ENCODE results near the gene CDH10. TPM values are rescaled to one million over a fixed set of nuclear protein-coding genes. Genes with fewer than 3 reads are reported as not detected.

The CDH10 gene
- total and polyA plus RNA-seq, 4 donors, result 0.09 TPM; not detected in 3

- DNase-seq (ENCODE audit: low spot score), result no peak
- Histone ChIP-seq H3K27me3 (ENCODE audit: control insufficient read depth in 4 of 4, insufficient read depth in 4 of 4, low read length in 3 of 4) (peaks cover 0 to 10% (median 0%) of the 10 kb centered on the region in 4 donors), H3K36me3 (ENCODE audit: control insufficient read depth in 4 of 4, insufficient read depth in 3 of 4, low read depth in 1 of 4, low read length in 3 of 4) (no peaks in the 10 kb centered on the region), H3K4me3 (ENCODE audit: low read depth in 1 of 3, low read length in 3 of 3) (no peak overlapping the region), H3K27ac (ENCODE audit: low read depth in 1 of 2, low read length in 2 of 2) (no peak overlapping the region), H3K4me1 (ENCODE audit: control insufficient read depth in 4 of 4, insufficient read depth in 4 of 4, low read length in 3 of 4) (peaks cover 0 to 4% (median 0%) of the 10 kb centered on the region in 4 donors), H3K9ac (ENCODE audit: low read depth in 1 of 2, low read length in 2 of 2) (no peak overlapping the region), H3K9me3 (ENCODE audit: control insufficient read depth in 4 of 4, low read length in 3 of 4) (no peaks in the 10 kb centered on the region)
- WGBS, result 45% methylated on average over 5 of the region's 5 CpGs
- TF ChIP-seq, protein P1, sequence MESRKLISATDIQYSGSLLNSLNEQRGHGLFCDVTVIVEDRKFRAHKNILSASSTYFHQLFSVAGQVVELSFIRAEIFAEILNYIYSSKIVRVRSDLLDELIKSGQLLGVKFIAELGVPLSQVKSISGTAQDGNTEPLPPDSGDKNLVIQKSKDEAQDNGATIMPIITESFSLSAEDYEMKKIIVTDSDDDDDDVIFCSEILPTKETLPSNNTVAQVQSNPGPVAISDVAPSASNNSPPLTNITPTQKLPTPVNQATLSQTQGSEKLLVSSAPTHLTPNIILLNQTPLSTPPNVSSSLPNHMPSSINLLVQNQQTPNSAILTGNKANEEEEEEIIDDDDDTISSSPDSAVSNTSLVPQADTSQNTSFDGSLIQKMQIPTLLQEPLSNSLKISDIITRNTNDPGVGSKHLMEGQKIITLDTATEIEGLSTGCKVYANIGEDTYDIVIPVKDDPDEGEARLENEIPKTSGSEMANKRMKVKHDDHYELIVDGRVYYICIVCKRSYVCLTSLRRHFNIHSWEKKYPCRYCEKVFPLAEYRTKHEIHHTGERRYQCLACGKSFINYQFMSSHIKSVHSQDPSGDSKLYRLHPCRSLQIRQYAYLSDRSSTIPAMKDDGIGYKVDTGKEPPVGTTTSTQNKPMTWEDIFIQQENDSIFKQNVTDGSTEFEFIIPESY (IDR thresholded peaks at IDR 0.05), result no peak
- no peak for TF ChIP-seq HNF4G (IDR thresholded peaks at IDR 0.05)
- no peak for TF ChIP-seq EGR1 (IDR thresholded peaks at IDR 0.05; ENCODE audit: low read depth in 2 of 2)
- TF ChIP-seq HNF4A (conservative IDR thresholded peaks at IDR 0.05), result no peak
- TF ChIP-seq JUND (IDR thresholded peaks at IDR 0.05), result no peak
- TF ChIP-seq, protein P2, sequence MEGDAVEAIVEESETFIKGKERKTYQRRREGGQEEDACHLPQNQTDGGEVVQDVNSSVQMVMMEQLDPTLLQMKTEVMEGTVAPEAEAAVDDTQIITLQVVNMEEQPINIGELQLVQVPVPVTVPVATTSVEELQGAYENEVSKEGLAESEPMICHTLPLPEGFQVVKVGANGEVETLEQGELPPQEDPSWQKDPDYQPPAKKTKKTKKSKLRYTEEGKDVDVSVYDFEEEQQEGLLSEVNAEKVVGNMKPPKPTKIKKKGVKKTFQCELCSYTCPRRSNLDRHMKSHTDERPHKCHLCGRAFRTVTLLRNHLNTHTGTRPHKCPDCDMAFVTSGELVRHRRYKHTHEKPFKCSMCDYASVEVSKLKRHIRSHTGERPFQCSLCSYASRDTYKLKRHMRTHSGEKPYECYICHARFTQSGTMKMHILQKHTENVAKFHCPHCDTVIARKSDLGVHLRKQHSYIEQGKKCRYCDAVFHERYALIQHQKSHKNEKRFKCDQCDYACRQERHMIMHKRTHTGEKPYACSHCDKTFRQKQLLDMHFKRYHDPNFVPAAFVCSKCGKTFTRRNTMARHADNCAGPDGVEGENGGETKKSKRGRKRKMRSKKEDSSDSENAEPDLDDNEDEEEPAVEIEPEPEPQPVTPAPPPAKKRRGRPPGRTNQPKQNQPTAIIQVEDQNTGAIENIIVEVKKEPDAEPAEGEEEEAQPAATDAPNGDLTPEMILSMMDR (IDR thresholded peaks at IDR 0.05; ENCODE audit: low read depth, low read length, missing input control), result no peak
- TF ChIP-seq ATF3 (IDR thresholded peaks at IDR 0.05), result no peak
- no peak for TF ChIP-seq NR2F2 (IDR thresholded peaks at IDR 0.05)
- TF ChIP-seq FOXA2 (IDR thresholded peaks at IDR 0.05), result no peak
- TF ChIP-seq RAD21 (IDR thresholded peaks at IDR 0.05), result no peak
- no peak for TF ChIP-seq GABPA (IDR thresholded peaks at IDR 0.05 in 1 of 2, conservative IDR thresholded peaks at IDR 0.05 in 1 of 2)
- no peak for TF ChIP-seq FOXA1 (IDR thresholded peaks at IDR 0.05)
- TF ChIP-seq, protein P3, sequence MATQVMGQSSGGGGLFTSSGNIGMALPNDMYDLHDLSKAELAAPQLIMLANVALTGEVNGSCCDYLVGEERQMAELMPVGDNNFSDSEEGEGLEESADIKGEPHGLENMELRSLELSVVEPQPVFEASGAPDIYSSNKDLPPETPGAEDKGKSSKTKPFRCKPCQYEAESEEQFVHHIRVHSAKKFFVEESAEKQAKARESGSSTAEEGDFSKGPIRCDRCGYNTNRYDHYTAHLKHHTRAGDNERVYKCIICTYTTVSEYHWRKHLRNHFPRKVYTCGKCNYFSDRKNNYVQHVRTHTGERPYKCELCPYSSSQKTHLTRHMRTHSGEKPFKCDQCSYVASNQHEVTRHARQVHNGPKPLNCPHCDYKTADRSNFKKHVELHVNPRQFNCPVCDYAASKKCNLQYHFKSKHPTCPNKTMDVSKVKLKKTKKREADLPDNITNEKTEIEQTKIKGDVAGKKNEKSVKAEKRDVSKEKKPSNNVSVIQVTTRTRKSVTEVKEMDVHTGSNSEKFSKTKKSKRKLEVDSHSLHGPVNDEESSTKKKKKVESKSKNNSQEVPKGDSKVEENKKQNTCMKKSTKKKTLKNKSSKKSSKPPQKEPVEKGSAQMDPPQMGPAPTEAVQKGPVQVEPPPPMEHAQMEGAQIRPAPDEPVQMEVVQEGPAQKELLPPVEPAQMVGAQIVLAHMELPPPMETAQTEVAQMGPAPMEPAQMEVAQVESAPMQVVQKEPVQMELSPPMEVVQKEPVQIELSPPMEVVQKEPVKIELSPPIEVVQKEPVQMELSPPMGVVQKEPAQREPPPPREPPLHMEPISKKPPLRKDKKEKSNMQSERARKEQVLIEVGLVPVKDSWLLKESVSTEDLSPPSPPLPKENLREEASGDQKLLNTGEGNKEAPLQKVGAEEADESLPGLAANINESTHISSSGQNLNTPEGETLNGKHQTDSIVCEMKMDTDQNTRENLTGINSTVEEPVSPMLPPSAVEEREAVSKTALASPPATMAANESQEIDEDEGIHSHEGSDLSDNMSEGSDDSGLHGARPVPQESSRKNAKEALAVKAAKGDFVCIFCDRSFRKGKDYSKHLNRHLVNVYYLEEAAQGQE (IDR thresholded peaks at IDR 0.05), result no peak
- no peak for TF ChIP-seq SP1 (IDR thresholded peaks at IDR 0.05)
- TF ChIP-seq YY1 (IDR thresholded peaks at IDR 0.05), result no peak
- TF ChIP-seq RXRA (IDR thresholded peaks at IDR 0.05), result no peak
- no peak for TF ChIP-seq TAF1 (conservative IDR thresholded peaks at IDR 0.05)
- no peak for TF ChIP-seq MAX (IDR thresholded peaks at IDR 0.05)
These were observed 1.6 kb downstream of the CDH10 start for GRCh38 chr5:24643156-24643555.
